Vagina (tissue), 2 donors: Measurements from ENCODE around the gene SUGP2. TPM values are rescaled to one million over a fixed set of nuclear protein-coding genes. Genes with fewer than 3 reads are reported as not detected.

Source experiments
- DNase-seq, 2 donors: peaks; one replicate each; pipeline ENCODE4 v3.0.0-alpha.2; 2017; ENCODE audit errors: extremely low spot score in 2 of 2
- H3K27ac ChIP-seq: fragments of 200-600 bp; sonication (generic); one replicate; pipeline ENCODE4 v1.5.1; 2019
- H3K27me3 ChIP-seq: fragments of 200-600 bp; sonication (generic); one replicate; pipeline ENCODE4 v1.5.1; 2019
- H3K36me3 ChIP-seq, 2 donors: fragments of 200-600 bp; sonication (generic); one replicate each; pipeline ENCODE4 v1.5.1; 2017 to 2019
- H3K4me1 ChIP-seq: fragments of 200-600 bp; sonication (generic); one replicate; pipeline ENCODE4 v1.5.1; 2019
- H3K4me3 ChIP-seq, 2 donors: fragments of 200-600 bp; sonication (generic); 1 replicate in 1 of 2; 2 replicates in 1 of 2; pipeline ENCODE4 v1.5.1; 2016 to 2019
- H3K9me3 ChIP-seq: fragments of 200-600 bp; sonication (generic); one replicate; pipeline ENCODE4 v1.5.1; 2019
- POLR2A ChIP-seq, 2 donors: fragments of 450-650 bp; IDR thresholded peaks; one replicate each; pipeline ENCODE4 v1.6.1; 2017; ENCODE audit warnings: antibody characterized with exemption in 2 of 2, mild to moderate bottlenecking in 2 of 2, moderate library complexity in 2 of 2
- POLR2AphosphoS5 ChIP-seq, 2 donors: sonication (generic); formaldehyde crosslinking; IDR thresholded peaks; one replicate each; pipeline ENCODE4 v1.9.0; 2017; ENCODE audit warnings: antibody characterized with exemption in 2 of 2, mild to moderate bottlenecking in 2 of 2, low read depth in 1 of 2; ENCODE audit not compliant: insufficient read depth in 1 of 2
- intact Hi-C: fragments of 100-400 bp; cut with DNase I; formaldehyde crosslinking; loops from one replicate; pipeline ENCODE4 v1.15.1; 2023
- total RNA-seq: library from RNA; depleted of rRNA; stranded (reverse); fragments of >200 nt; gene quantifications from one replicate; pipeline ENCODE4 v1.2.3, GENCODE V29; 2016
- TF ChIP-seq, protein P1 (sequence below), 3 experiments: fragments of 450-650 bp in 2 of 3; fragments of 200-600 bp in 1 of 3; sonication (generic) in 1 of 3; IDR thresholded peaks; one replicate each; pipeline ENCODE4 v1.5.1; 2017 to 2019; ENCODE audit warnings: antibody characterized with exemption in 3 of 3, mild to moderate bottlenecking in 2 of 3, moderate library complexity in 2 of 3

The SUGP2 gene
- total RNA-seq, 1 donor from 2014 or later, result 57.9 TPM

DNA sequence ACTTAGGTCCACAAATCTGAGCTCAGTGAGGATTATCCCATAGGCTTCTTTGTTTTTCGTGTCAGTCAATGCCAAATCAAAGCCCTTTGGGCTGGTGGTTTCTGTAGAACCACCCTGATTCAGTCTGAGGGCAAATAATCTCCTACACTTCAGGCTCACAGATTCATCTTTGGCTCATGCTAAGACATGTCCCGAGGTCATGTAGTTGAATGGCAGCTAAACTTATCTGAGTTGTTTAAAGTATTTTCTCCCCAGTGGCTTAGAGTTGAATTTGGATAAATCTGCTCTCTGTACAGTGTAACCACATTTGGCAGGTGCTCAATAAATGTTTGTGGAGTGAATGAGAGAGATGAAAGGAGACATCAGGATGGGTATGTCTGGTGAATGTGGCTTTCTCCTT, 17.4 kb upstream of the SUGP2 start:
- H3K9me3 ChIP-seq, result no peaks in the 10 kb centered on the region
- intact Hi-C loops, result no loop called here
- no peak for DNase-seq
- H3K27me3 ChIP-seq, result no peaks in the 10 kb centered on the region
- no peak overlapping the region for H3K4me3 ChIP-seq
- H3K4me1 ChIP-seq, result no peaks in the 10 kb centered on the region
- peaks cover 0 to 50% of the 10 kb centered on the region in 2 donors for H3K36me3 ChIP-seq
- TF ChIP-seq POLR2A (IDR thresholded peaks at IDR 0.05) (no peak), POLR2AphosphoS5 (IDR thresholded peaks at IDR 0.05; ENCODE audit: insufficient read depth in 1 of 2, low read depth in 1 of 2) (no peak)
- TF ChIP-seq, protein P1, sequence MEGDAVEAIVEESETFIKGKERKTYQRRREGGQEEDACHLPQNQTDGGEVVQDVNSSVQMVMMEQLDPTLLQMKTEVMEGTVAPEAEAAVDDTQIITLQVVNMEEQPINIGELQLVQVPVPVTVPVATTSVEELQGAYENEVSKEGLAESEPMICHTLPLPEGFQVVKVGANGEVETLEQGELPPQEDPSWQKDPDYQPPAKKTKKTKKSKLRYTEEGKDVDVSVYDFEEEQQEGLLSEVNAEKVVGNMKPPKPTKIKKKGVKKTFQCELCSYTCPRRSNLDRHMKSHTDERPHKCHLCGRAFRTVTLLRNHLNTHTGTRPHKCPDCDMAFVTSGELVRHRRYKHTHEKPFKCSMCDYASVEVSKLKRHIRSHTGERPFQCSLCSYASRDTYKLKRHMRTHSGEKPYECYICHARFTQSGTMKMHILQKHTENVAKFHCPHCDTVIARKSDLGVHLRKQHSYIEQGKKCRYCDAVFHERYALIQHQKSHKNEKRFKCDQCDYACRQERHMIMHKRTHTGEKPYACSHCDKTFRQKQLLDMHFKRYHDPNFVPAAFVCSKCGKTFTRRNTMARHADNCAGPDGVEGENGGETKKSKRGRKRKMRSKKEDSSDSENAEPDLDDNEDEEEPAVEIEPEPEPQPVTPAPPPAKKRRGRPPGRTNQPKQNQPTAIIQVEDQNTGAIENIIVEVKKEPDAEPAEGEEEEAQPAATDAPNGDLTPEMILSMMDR (IDR thresholded peaks at IDR 0.05), result no peak
- no peak overlapping the region for H3K27ac ChIP-seq

DNA sequence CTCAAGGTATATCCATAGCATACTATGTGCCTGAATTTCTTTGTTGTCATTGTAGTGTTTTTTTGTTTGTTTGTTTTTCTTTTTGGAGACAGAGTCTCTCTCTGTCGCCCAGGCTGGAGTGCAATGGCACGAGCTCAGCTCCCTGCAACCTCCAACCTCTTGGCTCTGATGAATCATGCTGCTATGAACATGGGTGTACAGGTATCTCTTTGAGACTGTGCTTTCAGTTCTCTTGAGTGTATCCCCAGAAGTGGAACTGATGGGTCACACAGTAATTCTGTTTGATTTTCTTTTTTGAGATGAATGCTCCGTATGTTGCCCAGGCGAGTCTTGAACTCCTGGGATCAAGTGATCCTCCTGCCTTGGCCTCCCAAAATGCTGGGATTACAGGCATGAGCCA, 16.8 kb upstream of the SUGP2 start:
- intact Hi-C loops, result no loop called here
- Histone ChIP-seq H3K36me3 (peaks cover 0 to 44% of the 10 kb centered on the region in 2 donors), H3K27me3 (no peaks in the 10 kb centered on the region), H3K4me1 (no peaks in the 10 kb centered on the region), H3K9me3 (no peaks in the 10 kb centered on the region), H3K4me3 (no peak overlapping the region), H3K27ac (no peak overlapping the region)
- DNase-seq, result no peak
- TF ChIP-seq, protein P1 (IDR thresholded peaks at IDR 0.05), result no peak
- TF ChIP-seq POLR2A (IDR thresholded peaks at IDR 0.05) (no peak), POLR2AphosphoS5 (IDR thresholded peaks at IDR 0.05; ENCODE audit: insufficient read depth in 1 of 2, low read depth in 1 of 2) (no peak)

DNA sequence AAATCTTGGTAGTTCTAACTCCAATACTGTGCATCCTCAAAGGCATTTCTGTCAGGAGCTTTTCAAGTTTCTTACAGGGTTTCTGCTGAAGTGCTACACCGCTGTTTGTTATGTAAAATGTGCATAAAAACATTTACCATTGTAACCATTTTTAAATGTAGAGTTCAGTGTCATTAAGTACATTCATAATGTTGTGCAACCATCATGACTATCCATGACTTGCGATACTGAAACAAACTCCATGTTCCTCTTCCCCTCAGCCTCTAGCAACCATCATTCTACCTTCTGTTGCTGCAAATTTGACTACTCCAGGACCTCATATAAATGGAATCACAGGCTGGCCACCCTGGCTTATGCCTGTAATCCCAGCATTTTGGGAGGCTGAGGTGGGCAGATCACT, 16.1 kb upstream of the SUGP2 start:
- H3K9me3 ChIP-seq, result no peaks in the 10 kb centered on the region
- intact Hi-C loops, result no loop called here
- TF ChIP-seq POLR2AphosphoS5 (IDR thresholded peaks at IDR 0.05; ENCODE audit: insufficient read depth in 1 of 2, low read depth in 1 of 2) (no peak), POLR2A (IDR thresholded peaks at IDR 0.05) (no peak)
- TF ChIP-seq, protein P1 (IDR thresholded peaks at IDR 0.05), result no peak
- H3K27ac ChIP-seq, result no peak overlapping the region
- no peaks in the 10 kb centered on the region for H3K4me1 ChIP-seq
- no peak overlapping the region for H3K4me3 ChIP-seq
- H3K36me3 ChIP-seq, result peaks cover 0 to 41% of the 10 kb centered on the region in 2 donors
- DNase-seq, result no peak
- no peaks in the 10 kb centered on the region for H3K27me3 ChIP-seq

DNA sequence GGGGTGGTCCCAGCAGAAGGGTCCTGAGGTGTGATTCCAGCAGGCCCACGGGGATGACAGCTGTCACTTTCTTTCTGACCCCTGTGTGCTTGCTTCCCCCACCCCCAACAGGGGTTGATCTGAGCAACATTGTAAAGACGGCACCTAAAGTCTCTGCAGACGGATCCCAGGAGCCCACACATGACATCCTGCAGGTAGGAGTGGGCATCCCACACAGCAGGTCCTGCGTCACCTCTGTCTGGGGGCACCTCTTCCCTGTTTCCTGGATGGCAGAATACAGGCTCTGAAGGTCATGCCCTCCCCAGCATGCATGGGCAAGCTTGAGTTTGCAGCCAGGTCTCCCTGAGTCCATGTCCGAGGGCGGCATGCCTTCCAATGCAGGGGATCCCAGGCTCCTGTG, 10.6 kb upstream of the SUGP2 start:
- Histone ChIP-seq H3K27ac (no peak overlapping the region), H3K36me3 (peaks cover 0 to 22% of the 10 kb centered on the region in 2 donors), H3K27me3 (no peaks in the 10 kb centered on the region), H3K9me3 (no peaks in the 10 kb centered on the region), H3K4me3 (no peak overlapping the region), H3K4me1 (peaks cover 5% of the 10 kb centered on the region)
- TF ChIP-seq POLR2AphosphoS5 (IDR thresholded peaks at IDR 0.05; ENCODE audit: insufficient read depth in 1 of 2, low read depth in 1 of 2) (no peak), POLR2A (IDR thresholded peaks at IDR 0.05) (no peak)
- TF ChIP-seq, protein P1 (IDR thresholded peaks at IDR 0.05), result no peak
- intact Hi-C loops, result no loop called here
- DNase-seq, result no peak

DNA sequence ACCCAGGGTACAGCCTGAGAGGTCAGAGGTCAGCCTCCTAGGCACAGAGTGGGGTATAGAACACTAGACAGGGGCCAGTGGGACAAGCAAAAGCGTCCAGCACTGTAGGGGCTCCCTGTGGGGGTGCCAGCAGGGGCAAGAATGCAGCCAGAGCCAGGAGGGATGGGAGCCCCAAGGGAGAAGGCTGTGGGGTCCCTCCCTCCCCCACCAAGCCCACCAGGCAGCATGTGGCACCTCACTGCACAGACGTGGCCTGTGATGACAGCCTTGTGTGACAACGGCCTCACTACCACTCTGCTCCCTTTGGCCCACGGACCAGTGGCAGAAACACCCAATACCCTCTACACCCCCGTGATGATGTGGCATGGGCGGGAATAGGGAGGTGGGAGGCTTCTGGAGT, 10.2 kb upstream of the SUGP2 start:
- TF ChIP-seq POLR2A (IDR thresholded peaks at IDR 0.05), result no peak
- DNase-seq, result no peak
- Histone ChIP-seq H3K4me3 (no peak overlapping the region), H3K9me3 (no peaks in the 10 kb centered on the region), H3K36me3 (peaks cover 0 to 22% of the 10 kb centered on the region in 2 donors), H3K27me3 (no peaks in the 10 kb centered on the region), H3K27ac (no peak overlapping the region), H3K4me1 (peaks cover 5% of the 10 kb centered on the region)
- intact Hi-C loops, result no loop called here
